Measurements from ENCODE around the gene SZT2. TPM values are rescaled to one million over a fixed set of nuclear protein-coding genes. Genes with fewer than 3 reads are reported as not detected.
"Not testable (repeated sequence)": the region's sequence is repeated elsewhere in the genome, so short reads cannot be mapped to it uniquely, and the experiment has no call there.

Gene SZT2
- total RNA-seq, 1 experiment from 2014 or later: 29.0 TPM

DNA sequence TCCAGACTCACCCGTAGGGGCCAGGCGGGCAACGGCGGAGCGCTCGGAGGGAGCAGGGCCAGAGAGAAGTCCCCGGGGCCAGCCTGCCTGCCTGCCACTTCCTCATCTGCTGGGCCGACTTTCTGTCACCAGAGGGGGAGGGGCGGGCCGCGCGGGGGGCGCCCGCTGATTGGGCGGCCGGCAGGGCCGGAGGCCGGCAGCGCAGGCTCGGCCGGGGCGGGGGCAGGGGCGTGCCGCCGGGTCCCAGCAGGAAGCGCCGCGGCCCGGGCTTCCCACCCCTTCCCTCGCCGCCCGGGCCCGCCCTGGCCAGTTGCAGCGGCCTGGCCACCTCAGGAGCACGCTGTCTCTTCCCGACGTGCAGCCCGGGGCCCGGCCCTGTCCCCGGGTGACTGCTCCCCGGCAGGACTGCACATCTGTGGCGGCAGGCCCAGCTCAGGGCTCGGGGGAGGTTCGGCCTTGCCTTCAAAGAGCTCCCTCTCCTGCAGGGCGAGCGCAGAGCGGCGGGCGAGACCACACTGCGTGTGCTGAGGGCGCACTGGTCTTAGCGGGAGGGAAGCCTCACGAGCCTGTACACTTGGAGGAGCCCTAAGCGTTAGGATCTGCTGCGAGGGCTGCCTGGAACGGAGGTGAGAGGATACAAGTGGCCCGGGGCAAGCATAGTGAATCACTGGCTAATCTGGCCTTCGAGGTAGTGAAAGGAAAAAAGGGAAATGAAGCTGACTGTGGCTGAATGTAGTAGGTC lies 21.6 kb upstream of the SZT2 start, which contains the start of gene ELOVL1:
Gene ELOVL1, minus strand, starts transcription at position 108 of the 742 bp plus-strand sequence. CDS start 2,402 bp downstream, outside the sequence.
- peaks cover 30% of the 10 kb centered on the region for H3K36me3 Mint-ChIP-seq (ENCODE audit: insufficient read depth, unreplicated experiment)
- peak within 1 kb of the TSS; percentile 76 for H3K4me3 ChIP-seq (ENCODE audit: low read depth, low read length)
- peak; percentile 89 to 93 for DNase-seq
- peak in 1 of 2 experiments; percentile 15 for TF ChIP-seq CTCF (IDR thresholded peaks at IDR 0.05; ENCODE audit: insufficient read depth in 1 of 2, low read depth in 1 of 2, low read length in 1 of 2, severe bottlenecking in 1 of 2, unreplicated experiment in 1 of 2)
- peaks cover 35% of the 10 kb centered on the region for H3K4me1 ChIP-seq
- intact Hi-C loops (cut with micrococcal nuclease; ENCODE audit: unreplicated experiment): loop anchor here (1.0 kb wide), 2 partner anchors 21 to 46 kb away; partner anchors contain the start of genes MED8 and SZT2
- no peaks in the 10 kb centered on the region for H3K27me3 Mint-ChIP-seq (ENCODE audit: insufficient read depth, unreplicated experiment)
- peak within 1 kb of the TSS; percentile 84 for H3K27ac Mint-ChIP-seq (ENCODE audit: unreplicated experiment)
- peaks cover 25% of the 10 kb centered on the region for H3K4me1 Mint-ChIP-seq (ENCODE audit: low read depth, unreplicated experiment)
- H3K4me3 Mint-ChIP-seq (ENCODE audit: unreplicated experiment): peak within 1 kb of the TSS; percentile 79
- H3K9me3 Mint-ChIP-seq (ENCODE audit: unreplicated experiment): no peaks in the 10 kb centered on the region
- H3K36me3 ChIP-seq (ENCODE audit: control insufficient read depth, insufficient read depth, low read length): peaks cover 4% of the 10 kb centered on the region
- no peaks in the 10 kb centered on the region for H3K27me3 ChIP-seq (replicated peaks; ENCODE audit: control insufficient read depth, insufficient read depth, low read length)
- BruUV-seq (replicated peaks): no TSS peak
- H3K9me3 ChIP-seq: no peaks in the 10 kb centered on the region
- CTCF ChIA-PET: interaction anchor here (0.7 to 3.1 kb wide), 8 partner anchors 10 to 141 kb away, joined by 3 to 36 read pairs (median 4); partner anchors contain the start of genes C1orf210 and CDC20
- POLR2A ChIA-PET: interaction anchor here (0.6 to 2.8 kb wide), 10 partner anchors 8 to 282 kb away, joined by 3 to 19 read pairs (median 5); partner anchors contain the start of genes C1orf210, CDC20, MED8 and TMEM125

DNA sequence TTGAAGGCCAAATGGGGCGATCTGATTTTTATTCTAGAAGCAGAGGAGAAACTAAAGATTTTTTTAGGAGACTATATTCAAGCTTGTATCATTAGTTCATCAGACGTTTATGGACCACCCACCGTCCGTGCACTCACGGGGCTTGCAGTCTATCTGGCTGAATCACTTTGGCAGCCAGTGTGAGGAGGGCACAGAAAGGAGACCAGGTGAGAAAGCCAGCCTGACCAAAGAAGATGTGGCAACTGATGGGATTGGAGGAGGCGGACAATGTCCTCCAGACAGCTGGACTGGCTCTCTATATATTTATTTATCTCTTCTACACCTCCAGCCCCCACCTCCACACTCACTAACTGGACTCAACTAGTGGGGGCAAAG lies 21.1 kb upstream of the SZT2 start:
- Histone ChIP-seq H3K4me3 (ENCODE audit: low read depth, low read length) (peak overlapping the region; percentile 76), H3K27me3 (replicated peaks; ENCODE audit: control insufficient read depth, insufficient read depth, low read length) (no peaks in the 10 kb centered on the region), H3K36me3 (ENCODE audit: control insufficient read depth, insufficient read depth, low read length) (peaks cover 3% of the 10 kb centered on the region), H3K9me3 (no peaks in the 10 kb centered on the region), H3K4me1 (peaks cover 34% of the 10 kb centered on the region)
- peaks cover 25% of the 10 kb centered on the region for H3K4me1 Mint-ChIP-seq (ENCODE audit: low read depth, unreplicated experiment)
- no peak for TF ChIP-seq CTCF (IDR thresholded peaks at IDR 0.05; ENCODE audit: insufficient read depth in 1 of 2, low read depth in 1 of 2, low read length in 1 of 2, severe bottlenecking in 1 of 2, unreplicated experiment in 1 of 2)
- CTCF ChIA-PET: interaction anchor here (0.7 to 3.1 kb wide), 3 partner anchors 10 to 142 kb away, joined by 3 to 36 read pairs (median 4); partner anchors contain the start of genes C1orf210 and CDC20
- no peaks in the 10 kb centered on the region for H3K27me3 Mint-ChIP-seq (ENCODE audit: insufficient read depth, unreplicated experiment)
- POLR2A ChIA-PET: interaction anchor here (0.6 to 2.8 kb wide), 9 partner anchors 8 to 282 kb away, joined by 3 to 19 read pairs (median 6); partner anchors contain the start of genes C1orf210, CDC20, MED8 and TMEM125
- peaks cover 24% of the 10 kb centered on the region for H3K36me3 Mint-ChIP-seq (ENCODE audit: insufficient read depth, unreplicated experiment)
- no peaks in the 10 kb centered on the region for H3K9me3 Mint-ChIP-seq (ENCODE audit: unreplicated experiment)
- DNase-seq: peak in 1 of 2 experiments; percentile 24
- H3K4me3 Mint-ChIP-seq (ENCODE audit: unreplicated experiment): peak overlapping the region; percentile 79
- TSS peak; percentile 86 for BruUV-seq (replicated peaks)
- peak overlapping the region; percentile 84 for H3K27ac Mint-ChIP-seq (ENCODE audit: unreplicated experiment)
- intact Hi-C loops (cut with micrococcal nuclease; ENCODE audit: unreplicated experiment): loop anchor here (1.0 kb wide), 2 partner anchors 21 to 46 kb away; partner anchors contain the start of genes MED8 and SZT2

DNA sequence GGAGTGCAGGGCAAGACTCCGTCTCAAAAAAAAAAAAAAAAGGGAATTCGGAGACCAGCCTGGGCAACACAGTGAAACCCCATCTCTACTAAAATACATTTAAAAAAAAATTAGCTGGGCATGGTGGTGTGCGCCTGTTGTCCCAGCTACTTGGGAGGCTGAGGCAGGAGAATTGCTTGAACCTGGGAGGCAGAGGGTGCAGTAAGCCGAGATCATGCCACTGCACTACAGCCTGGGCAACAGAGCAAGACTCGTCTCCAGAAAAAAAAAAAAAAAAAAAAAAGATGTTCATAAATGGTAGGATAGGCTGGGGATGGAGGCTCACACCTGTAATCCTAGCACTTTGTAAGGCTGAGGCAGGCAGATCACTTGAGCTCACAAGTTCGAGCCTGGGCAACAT lies 19.9 kb upstream of the SZT2 start:
- intact Hi-C loops (cut with micrococcal nuclease; ENCODE audit: unreplicated experiment); H3K27ac Mint-ChIP-seq (ENCODE audit: unreplicated experiment); BruUV-seq (replicated peaks); H3K27me3 ChIP-seq (replicated peaks; ENCODE audit: control insufficient read depth, insufficient read depth, low read length); DNase-seq; H3K27me3 Mint-ChIP-seq (ENCODE audit: insufficient read depth, unreplicated experiment); H3K9me3 Mint-ChIP-seq (ENCODE audit: unreplicated experiment); H3K9me3 ChIP-seq; H3K36me3 ChIP-seq (ENCODE audit: control insufficient read depth, insufficient read depth, low read length); H3K4me3 ChIP-seq (ENCODE audit: low read depth, low read length); H3K4me3 Mint-ChIP-seq (ENCODE audit: unreplicated experiment): not testable (repeated sequence)
- ChIA-PET CTCF (interaction anchor here (0.6 to 1.2 kb wide), 2 partner anchors 44 to 130 kb away, joined by 4 to 10 read pairs; no protein-coding TSS in a partner anchor), POLR2A (interaction anchor here (0.6 to 0.7 kb wide), 2 partner anchors 9 to 404 kb away, joined by 3 to 10 read pairs; no protein-coding TSS in a partner anchor)
- H3K4me1 ChIP-seq: peaks cover 23% of the 10 kb centered on the region
- Mint-ChIP-seq H3K4me1 (ENCODE audit: low read depth, unreplicated experiment) (peaks cover 16% of the 10 kb centered on the region), H3K36me3 (ENCODE audit: insufficient read depth, unreplicated experiment) (peaks cover 14% of the 10 kb centered on the region)

Data from Caco-2 (cell line).